GM12892 (cell line): ENCODE measurements around the gene SYT3.
"Not testable (repeated sequence)": the region's sequence is repeated elsewhere in the genome, so short reads cannot be mapped to it uniquely, and the experiment has no call there.

Source experiments
- POLR2A ChIP-seq: IDR thresholded peaks from 2 replicates; pipeline ENCODE4 v1.6.1; 2011; ENCODE audit warnings: low read depth, low read length, control low read depth
- POLR2AphosphoS5 ChIP-seq: IDR thresholded peaks from 2 replicates; pipeline ENCODE4 v1.6.1; 2011; ENCODE audit warnings: low read depth, low read length, control low read depth

DNA sequence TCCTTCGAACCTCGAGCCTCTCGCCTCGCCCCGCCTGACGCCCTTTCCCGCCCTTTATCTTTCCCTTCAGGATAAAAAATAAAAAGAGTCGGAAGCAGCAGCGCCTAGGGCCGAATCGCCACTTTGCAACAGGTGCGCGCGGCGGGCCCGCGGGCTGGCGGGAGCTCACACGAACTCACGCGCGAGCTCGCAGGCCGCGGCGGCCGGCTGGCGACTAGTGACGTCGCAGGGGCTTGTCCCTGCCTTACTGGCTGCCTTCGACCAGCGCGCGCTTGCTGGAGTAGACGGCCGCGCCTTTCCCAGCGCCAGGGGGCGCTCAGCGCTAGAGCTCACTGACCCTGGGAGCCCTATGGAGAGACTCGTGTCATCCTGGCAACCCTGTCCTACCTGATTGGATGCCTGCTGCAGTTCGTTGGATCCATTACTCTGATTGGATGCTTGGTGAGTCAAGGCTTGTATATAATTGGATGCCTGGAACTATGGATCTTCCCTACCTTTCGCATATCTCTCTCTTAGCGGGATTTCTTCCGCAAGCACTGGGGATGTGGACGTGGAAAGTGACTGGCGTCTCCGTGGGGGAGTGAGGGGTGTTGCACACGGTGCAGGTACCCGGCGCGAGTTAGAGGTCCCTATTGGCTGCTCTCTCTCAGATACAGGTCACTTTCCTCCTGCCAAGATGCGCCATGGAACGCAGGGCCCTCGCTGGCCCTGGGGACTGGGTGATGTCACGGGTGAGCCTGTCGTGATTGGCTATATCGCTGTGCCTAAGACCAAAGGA lies 33.4 kb downstream of the SYT3 start:
- TF ChIP-seq POLR2A, POLR2AphosphoS5: not testable (repeated sequence)
